Neural progenitor cell (in vitro differentiated cells): ENCODE data around the gene TMEM131L.

Experiments used
- EZH2 ChIP-seq: fragments of 200-600 bp; sonication (generic); IDR thresholded peaks from 2 replicates; pipeline ENCODE4 v1.6.1; 2017; ENCODE audit warnings: antibody characterized with exemption, mild to moderate bottlenecking, moderate library complexity
- TF ChIP-seq, protein P1 (sequence below): fragments of 200-600 bp; sonication (generic); IDR thresholded peaks from 2 replicates; pipeline ENCODE4 v1.5.1; 2017; ENCODE audit warnings: antibody characterized with exemption, mild to moderate bottlenecking

DNA sequence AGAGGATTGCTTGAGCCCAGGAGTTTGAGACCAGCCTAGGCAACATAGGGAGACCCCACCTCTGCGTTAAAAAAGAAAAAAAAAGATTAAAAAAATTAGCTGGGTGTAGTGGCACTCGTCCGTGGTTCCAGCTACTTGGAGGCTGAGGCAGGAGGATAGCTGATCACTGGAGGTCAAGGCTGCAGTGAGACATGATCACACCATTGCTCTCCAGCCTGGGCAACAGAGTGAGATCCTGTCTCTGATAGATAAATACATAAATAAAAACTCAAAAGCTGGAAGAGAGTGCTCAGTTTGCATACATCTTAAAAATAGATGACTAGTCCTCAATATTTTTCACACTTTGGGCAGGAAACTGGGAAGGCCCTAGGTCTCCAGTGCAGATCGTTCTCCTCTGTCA, 54.1 kb downstream of the TMEM131L start:
- TF ChIP-seq, protein P1, sequence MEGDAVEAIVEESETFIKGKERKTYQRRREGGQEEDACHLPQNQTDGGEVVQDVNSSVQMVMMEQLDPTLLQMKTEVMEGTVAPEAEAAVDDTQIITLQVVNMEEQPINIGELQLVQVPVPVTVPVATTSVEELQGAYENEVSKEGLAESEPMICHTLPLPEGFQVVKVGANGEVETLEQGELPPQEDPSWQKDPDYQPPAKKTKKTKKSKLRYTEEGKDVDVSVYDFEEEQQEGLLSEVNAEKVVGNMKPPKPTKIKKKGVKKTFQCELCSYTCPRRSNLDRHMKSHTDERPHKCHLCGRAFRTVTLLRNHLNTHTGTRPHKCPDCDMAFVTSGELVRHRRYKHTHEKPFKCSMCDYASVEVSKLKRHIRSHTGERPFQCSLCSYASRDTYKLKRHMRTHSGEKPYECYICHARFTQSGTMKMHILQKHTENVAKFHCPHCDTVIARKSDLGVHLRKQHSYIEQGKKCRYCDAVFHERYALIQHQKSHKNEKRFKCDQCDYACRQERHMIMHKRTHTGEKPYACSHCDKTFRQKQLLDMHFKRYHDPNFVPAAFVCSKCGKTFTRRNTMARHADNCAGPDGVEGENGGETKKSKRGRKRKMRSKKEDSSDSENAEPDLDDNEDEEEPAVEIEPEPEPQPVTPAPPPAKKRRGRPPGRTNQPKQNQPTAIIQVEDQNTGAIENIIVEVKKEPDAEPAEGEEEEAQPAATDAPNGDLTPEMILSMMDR: no peak
- TF ChIP-seq EZH2: no peak
